Ovary (tissue), 9 donors: ENCODE data around the gene IL36B. TPM values are rescaled to one million over a fixed set of nuclear protein-coding genes. Genes with fewer than 3 reads are reported as not detected.

Source experiments
- DNase-seq, 5 donors: peaks; one replicate each; pipeline ENCODE4 v3.0.0-alpha.2; 2019 to 2020
- H3K27ac ChIP-seq, 2 donors: fragments of 200-600 bp; one replicate each; pipeline versions ENCODE4 v1.5.1 to v1.8.0; 2019 to 2022
- H3K27me3 ChIP-seq: fragments of 200-600 bp; one replicate; pipeline ENCODE4 v1.8.0; 2022
- H3K36me3 ChIP-seq: fragments of 200-600 bp; sonication (generic); one replicate; pipeline ENCODE4 v1.5.1; 2019
- H3K4me1 ChIP-seq: one replicate; pipeline ENCODE4 v1.8.1; 2013; ENCODE audit warnings: mild to moderate bottlenecking, moderate library complexity; ENCODE audit not compliant: insufficient read depth
- H3K4me3 ChIP-seq: fragments of 200-600 bp; sonication (generic); one replicate; pipeline ENCODE4 v1.5.1; 2017
- H3K9me3 ChIP-seq, 2 donors: fragments of 200-600 bp in 1 of 2; sonication (generic) in 1 of 2; one replicate each; pipeline versions ENCODE4 v1.5.1 to v1.8.1; 2013 to 2019; ENCODE audit warnings: mild to moderate bottlenecking in 1 of 2, moderate library complexity in 1 of 2
- EP300 ChIP-seq: sonication (generic); formaldehyde crosslinking; IDR thresholded peaks from one replicate; pipeline ENCODE4 v1.6.1; 2017; ENCODE audit warnings: antibody characterized with exemption
- POLR2A ChIP-seq: fragments of 450-650 bp; IDR thresholded peaks from one replicate; pipeline ENCODE4 v1.6.1; 2017; ENCODE audit warnings: antibody characterized with exemption, mild to moderate bottlenecking, moderate library complexity
- WGBS, 3 donors: extraction: QIAGEN DNeasy Blood & Tissue Kit in 1 of 3; methylation state at CpG; one replicate each; pipeline versions ENCODE4 v1.1.5 to v1.1.7; 2013 to 2017; 5-methylcytosine and 5-hydroxymethylcytosine counted together
- intact Hi-C, 4 donors: fragments of 100-400 bp; cut with DNase I; formaldehyde crosslinking; loops; one replicate each; pipeline versions ENCODE4 v1.11.0 to v1.15.1; 2022 to 2023
- polyA plus RNA-seq, 2 donors: library from polyadenylated mRNA; stranded (reverse); fragments of 200-250 nt in 1 of 2; fragments of 350-450 nt in 1 of 2; fragmentation: Illumina TruSeq in 1 of 2; extraction: RNeasy Lipid Tissue Mini Kit (QIAGEN cat#74804) in 1 of 2; gene quantifications; one replicate each; pipeline ENCODE4 v1.2.3, GENCODE V29; 2013 to 2014
- total RNA-seq, 7 donors: library from RNA; depleted of rRNA in 2 of 7; stranded (reverse); fragments of >200 nt in 2 of 7; fragmentation: NEBNext Ultra II Directional in 3 of 7; extraction: Animal tissue kit (Norgen Biotek cat#: 25700) in 3 of 7; gene quantifications; one replicate each; pipeline versions ENCODE4 v1.1.0 to v1.2.4, GENCODE V29; 2016 to 2023
- TF ChIP-seq, protein P1 (sequence below), 3 donors: fragments of 450-650 bp in 2 of 3; fragments of 200-600 bp in 1 of 3; IDR thresholded peaks; one replicate each; pipeline versions ENCODE4 v1.5.1 to v1.8.0; 2016 to 2022; ENCODE audit warnings: antibody characterized with exemption in 3 of 3, mild to moderate bottlenecking in 1 of 3
- donor health status: DM: no; HTN: no; CAD: no; lungs with moderate emphysema.
- donor health status: DM: no; HTN: no; CAD: no.
- donor health status: Bipolar disorder and iron deficiency.
- donor health status: DM: yes; HTN: yes; CAD: no.
- donor health status: DM: no; HTN: no; CAD: no.
- donor health status: DM: yes; HTN: yes; CAD: no.

The IL36B gene
- total and polyA plus RNA-seq, 9 donors, result not detected

- H3K36me3 ChIP-seq, result no peaks in the 10 kb centered on the region
- no peaks in the 10 kb centered on the region for H3K4me1 ChIP-seq
- H3K9me3 ChIP-seq, result no peaks in the 10 kb centered on the region
- H3K27ac ChIP-seq, result no peak overlapping the region
- no peak for DNase-seq
- H3K27me3 ChIP-seq, result no peaks in the 10 kb centered on the region
- 70 to 80% (median 72%) methylated on average over 5 of the region's 5 CpGs for WGBS, 3 donors
- TF ChIP-seq EP300, result no peak
- TF ChIP-seq, protein P1, sequence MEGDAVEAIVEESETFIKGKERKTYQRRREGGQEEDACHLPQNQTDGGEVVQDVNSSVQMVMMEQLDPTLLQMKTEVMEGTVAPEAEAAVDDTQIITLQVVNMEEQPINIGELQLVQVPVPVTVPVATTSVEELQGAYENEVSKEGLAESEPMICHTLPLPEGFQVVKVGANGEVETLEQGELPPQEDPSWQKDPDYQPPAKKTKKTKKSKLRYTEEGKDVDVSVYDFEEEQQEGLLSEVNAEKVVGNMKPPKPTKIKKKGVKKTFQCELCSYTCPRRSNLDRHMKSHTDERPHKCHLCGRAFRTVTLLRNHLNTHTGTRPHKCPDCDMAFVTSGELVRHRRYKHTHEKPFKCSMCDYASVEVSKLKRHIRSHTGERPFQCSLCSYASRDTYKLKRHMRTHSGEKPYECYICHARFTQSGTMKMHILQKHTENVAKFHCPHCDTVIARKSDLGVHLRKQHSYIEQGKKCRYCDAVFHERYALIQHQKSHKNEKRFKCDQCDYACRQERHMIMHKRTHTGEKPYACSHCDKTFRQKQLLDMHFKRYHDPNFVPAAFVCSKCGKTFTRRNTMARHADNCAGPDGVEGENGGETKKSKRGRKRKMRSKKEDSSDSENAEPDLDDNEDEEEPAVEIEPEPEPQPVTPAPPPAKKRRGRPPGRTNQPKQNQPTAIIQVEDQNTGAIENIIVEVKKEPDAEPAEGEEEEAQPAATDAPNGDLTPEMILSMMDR (IDR thresholded peaks at IDR 0.05), result no peak
- TF ChIP-seq POLR2A, result no peak
- no peak overlapping the region for H3K4me3 ChIP-seq
- intact Hi-C loops, result no loop called here
These were observed 11.6 kb upstream of the IL36B start for GRCh38 chr2:113064281-113064680.

DNA sequence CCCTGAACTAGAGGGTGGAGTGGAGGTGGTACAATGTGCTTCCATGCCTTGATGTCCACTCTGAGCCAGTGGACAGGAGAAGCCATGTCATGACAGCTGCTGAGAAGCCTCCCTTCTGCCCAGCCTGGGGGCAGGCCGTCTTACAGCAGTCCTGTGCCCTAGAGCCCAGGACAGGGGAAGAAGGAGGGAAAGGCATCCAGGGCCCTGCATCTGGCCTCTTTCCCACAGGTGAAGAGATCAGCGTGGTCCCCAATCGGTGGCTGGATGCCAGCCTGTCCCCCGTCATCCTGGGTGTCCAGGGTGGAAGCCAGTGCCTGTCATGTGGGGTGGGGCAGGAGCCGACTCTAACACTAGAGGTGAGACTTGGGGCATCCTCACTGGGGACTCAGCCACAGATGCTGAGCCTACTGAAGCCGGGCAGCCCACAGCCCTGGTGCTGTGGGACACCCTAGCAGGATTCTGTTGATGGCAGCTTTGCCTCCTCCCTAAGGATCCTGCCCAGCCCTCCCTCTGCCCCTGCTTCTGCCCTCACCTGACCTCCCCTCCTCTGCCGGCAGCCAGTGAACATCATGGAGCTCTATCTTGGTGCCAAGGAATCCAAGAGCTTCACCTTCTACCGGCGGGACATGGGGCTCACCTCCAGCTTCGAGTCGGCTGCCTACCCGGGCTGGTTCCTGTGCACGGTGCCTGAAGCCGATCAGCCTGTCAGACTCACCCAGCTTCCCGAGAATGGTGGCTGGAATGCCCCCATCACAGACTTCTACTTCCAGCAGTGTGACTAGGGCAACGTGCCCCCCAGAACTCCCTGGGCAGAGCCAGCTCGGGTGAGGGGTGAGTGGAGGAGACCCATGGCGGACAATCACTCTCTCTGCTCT is 9.5 kb upstream of the IL36B start:
- Histone ChIP-seq H3K27ac (no peak overlapping the region), H3K4me1 (no peaks in the 10 kb centered on the region), H3K36me3 (no peaks in the 10 kb centered on the region), H3K4me3 (no peak overlapping the region), H3K27me3 (no peaks in the 10 kb centered on the region), H3K9me3 (no peaks in the 10 kb centered on the region)
- intact Hi-C loops, result no loop called here
- WGBS, 3 donors, result 77 to 84% (median 83%) methylated on average over 17 to 18 of the region's 18 CpGs
- no peak for DNase-seq
- TF ChIP-seq, protein P1 (IDR thresholded peaks at IDR 0.05), result no peak
- TF ChIP-seq EP300 (no peak), POLR2A (no peak)

DNA sequence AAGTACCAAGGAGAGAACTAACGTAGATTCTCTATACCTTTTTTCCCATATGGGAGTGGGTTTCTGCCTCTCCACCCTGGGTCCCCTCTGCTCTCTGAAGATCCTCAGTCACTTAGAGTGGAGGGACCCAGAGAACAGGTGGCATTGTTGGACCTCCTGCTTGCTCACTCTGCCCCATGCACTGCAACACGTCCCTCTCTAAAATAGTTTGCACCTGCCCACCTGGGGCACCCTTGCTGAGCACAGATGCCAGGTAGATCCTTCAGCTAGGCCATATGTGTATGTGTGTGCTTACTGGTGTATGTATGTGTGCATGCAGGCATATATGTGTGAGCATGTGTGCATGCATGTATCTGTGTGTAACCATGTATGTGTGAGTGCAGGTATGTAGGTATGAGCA is 8.6 kb upstream of the IL36B start:
- H3K27ac ChIP-seq, result no peak overlapping the region
- no peak for DNase-seq
- H3K27me3 ChIP-seq, result no peaks in the 10 kb centered on the region
- TF ChIP-seq, protein P1 (IDR thresholded peaks at IDR 0.05), result no peak
- TF ChIP-seq EP300 (no peak), POLR2A (no peak)
- no peak overlapping the region for H3K4me3 ChIP-seq
- no peaks in the 10 kb centered on the region for H3K36me3 ChIP-seq
- H3K4me1 ChIP-seq, result no peaks in the 10 kb centered on the region
- intact Hi-C loops, result no loop called here
- WGBS, 3 donors, result 38 to 78% (median 57%) methylated on average over 2 of the region's 2 CpGs
- H3K9me3 ChIP-seq, result no peaks in the 10 kb centered on the region

DNA sequence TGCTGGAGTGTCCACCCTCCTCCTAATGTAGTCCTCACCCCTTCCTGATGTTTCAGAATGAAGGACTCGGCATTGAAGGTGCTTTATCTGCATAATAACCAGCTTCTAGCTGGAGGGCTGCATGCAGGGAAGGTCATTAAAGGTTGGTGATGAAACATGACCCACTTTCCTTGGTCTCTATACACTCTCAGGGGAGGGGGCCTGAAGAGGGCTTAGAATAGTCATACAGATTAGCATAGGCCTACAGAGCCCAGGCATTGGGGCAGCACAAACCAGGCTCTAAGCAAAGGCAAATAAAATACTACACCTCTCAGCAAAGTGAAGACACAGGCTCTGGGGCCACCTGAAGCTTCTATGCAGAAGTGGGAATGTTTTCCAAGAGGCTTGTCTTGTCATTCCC is 8.1 kb upstream of the IL36B start:
- TF ChIP-seq EP300 (no peak), POLR2A (no peak)
- TF ChIP-seq, protein P1 (IDR thresholded peaks at IDR 0.05), result no peak
- no peak for DNase-seq

More for the DNA sequence above, 8.1 kb upstream of the IL36B start:
- 31 to 50% (median 41%) methylated on average over 1 of the region's 1 CpG for WGBS, 3 donors
- no peaks in the 10 kb centered on the region for H3K4me1 ChIP-seq
- no peaks in the 10 kb centered on the region for H3K27me3 ChIP-seq
- no peak overlapping the region for H3K4me3 ChIP-seq
- no peaks in the 10 kb centered on the region for H3K36me3 ChIP-seq
- no peaks in the 10 kb centered on the region for H3K9me3 ChIP-seq
- intact Hi-C loops, result no loop called here
- H3K27ac ChIP-seq, result no peak overlapping the region
